Left hindlimb (tissue), 1 donor: Measurements from ENCODE around the gene AMT.

Source experiments
- DNase-seq: peaks from one replicate; pipeline ENCODE4 v3.0.0-alpha.2; 2018

The AMT gene

GRCh38 chr3:49422379-49423248 is at the start of gene AMT:
TSS of gene AMT (minus strand) at chr3:49422473. CDS start at chr3:49422450, 23 bp downstream.
- DNase-seq, result peak; percentile 70

- DNase-seq, result no peak
These were observed 48.6 kb upstream of the AMT start for GRCh38 chr3:49470714-49471420.

- DNase-seq, result peak; percentile 98
These were observed 47.9 kb upstream of the AMT start, which contains the start of gene DAG1 for GRCh38 chr3:49469936-49470713. TSS of gene DAG1 (plus strand) at chr3:49470267. CDS start at chr3:49510535, 40,268 bp downstream.

- DNase-seq, result peak; percentile 90
These were observed 47.0 kb upstream of the AMT start for GRCh38 chr3:49469037-49469935.

- DNase-seq, result no peak
These were observed 43.8 kb upstream of the AMT start for GRCh38 chr3:49466085-49466484.

GRCh38 chr3:49465270-49466034 is 43.2 kb upstream of the AMT start:
- DNase-seq, result peak; percentile 45

GRCh38 chr3:49462222-49462621 is 39.9 kb upstream of the AMT start:
- DNase-seq, result no peak

GRCh38 chr3:49461443-49462171 is 39.3 kb upstream of the AMT start:
- DNase-seq, result no peak

- no peak for DNase-seq
These were observed 38.7 kb upstream of the AMT start for GRCh38 chr3:49460956-49461355.

- DNase-seq, result no peak
These were observed 38.1 kb upstream of the AMT start for GRCh38 chr3:49460188-49460890.

GRCh38 chr3:49456466-49456865 is 34.2 kb upstream of the AMT start:
- DNase-seq, result no peak

GRCh38 chr3:49454898-49455681 is 32.8 kb upstream of the AMT start:
- DNase-seq, result peak; percentile 45

- DNase-seq, result no peak
These were observed 32.2 kb upstream of the AMT start for GRCh38 chr3:49454458-49454857.

GRCh38 chr3:49453621-49454020 is 31.3 kb upstream of the AMT start:
- no peak for DNase-seq

GRCh38 chr3:49445391-49445790 is 23.1 kb upstream of the AMT start:
- no peak for DNase-seq

- no peak for DNase-seq
These were observed 12.5 kb upstream of the AMT start for GRCh38 chr3:49434731-49435130.

- DNase-seq, result no peak
These were observed 6.4 kb upstream of the AMT start for GRCh38 chr3:49428752-49429080.

GRCh38 chr3:49427586-49427985 is 5.3 kb upstream of the AMT start:
- DNase-seq, result no peak

GRCh38 chr3:49424816-49425215 is 2.5 kb upstream of the AMT start:
- DNase-seq, result no peak
